GM10248 (cell line): Measurements from ENCODE around the gene HTR3B.

ENCODE experiments used
- CTCF ChIA-PET: fragments of 300-600 bp; sonication (Branson Sonifier 250); formaldehyde crosslinking; extraction: SDS; loops from one replicate; lab custom pipeline; 2021; ENCODE audit warnings: antibody characterized with exemption; lab: Yijun Ruan, JAX
- POLR2A ChIA-PET: fragments of 350-650 bp; sonication (Branson Sonifier 250); formaldehyde crosslinking; extraction: SDS; loops from one replicate; lab custom pipeline; 2020; ENCODE audit warnings: antibody characterized with exemption; lab: Yijun Ruan, JAX
- DNase-seq: peaks from one replicate; pipeline ENCODE4 v3.0.0; 2012; ENCODE audit errors: extremely low spot score
- TF ChIP-seq, protein P1 (sequence below): IDR thresholded peaks from 2 replicates; pipeline ENCODE4 v1.5.1; 2012; ENCODE audit warnings: mild to moderate bottlenecking, low read depth; ENCODE audit errors: extremely low read depth, missing control alignments, control extremely low read depth

HTR3B gene

DNA sequence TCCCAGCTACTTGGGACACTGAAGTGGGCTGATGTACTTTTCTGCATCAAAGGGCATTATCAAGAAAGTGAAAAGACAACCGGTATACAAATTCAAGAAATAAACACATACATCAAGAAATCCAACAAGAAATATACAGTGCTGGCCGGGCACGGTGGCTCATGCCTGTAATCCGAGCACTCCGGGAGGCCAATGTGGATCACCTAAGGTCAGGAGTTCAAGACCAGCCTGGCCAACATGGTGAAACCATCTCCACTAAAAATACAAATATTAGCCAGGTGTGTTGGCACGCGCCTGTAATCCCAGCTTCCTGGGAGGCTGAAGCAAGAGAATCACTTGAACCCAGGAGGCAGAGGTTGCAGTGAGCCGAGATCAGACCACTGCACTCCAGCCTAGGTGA is 38.7 kb upstream of the HTR3B start:
- POLR2A ChIA-PET: no interaction called here
- no peak for DNase-seq
- TF ChIP-seq, protein P1, sequence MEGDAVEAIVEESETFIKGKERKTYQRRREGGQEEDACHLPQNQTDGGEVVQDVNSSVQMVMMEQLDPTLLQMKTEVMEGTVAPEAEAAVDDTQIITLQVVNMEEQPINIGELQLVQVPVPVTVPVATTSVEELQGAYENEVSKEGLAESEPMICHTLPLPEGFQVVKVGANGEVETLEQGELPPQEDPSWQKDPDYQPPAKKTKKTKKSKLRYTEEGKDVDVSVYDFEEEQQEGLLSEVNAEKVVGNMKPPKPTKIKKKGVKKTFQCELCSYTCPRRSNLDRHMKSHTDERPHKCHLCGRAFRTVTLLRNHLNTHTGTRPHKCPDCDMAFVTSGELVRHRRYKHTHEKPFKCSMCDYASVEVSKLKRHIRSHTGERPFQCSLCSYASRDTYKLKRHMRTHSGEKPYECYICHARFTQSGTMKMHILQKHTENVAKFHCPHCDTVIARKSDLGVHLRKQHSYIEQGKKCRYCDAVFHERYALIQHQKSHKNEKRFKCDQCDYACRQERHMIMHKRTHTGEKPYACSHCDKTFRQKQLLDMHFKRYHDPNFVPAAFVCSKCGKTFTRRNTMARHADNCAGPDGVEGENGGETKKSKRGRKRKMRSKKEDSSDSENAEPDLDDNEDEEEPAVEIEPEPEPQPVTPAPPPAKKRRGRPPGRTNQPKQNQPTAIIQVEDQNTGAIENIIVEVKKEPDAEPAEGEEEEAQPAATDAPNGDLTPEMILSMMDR: no peak
- CTCF ChIA-PET: no interaction called here

DNA sequence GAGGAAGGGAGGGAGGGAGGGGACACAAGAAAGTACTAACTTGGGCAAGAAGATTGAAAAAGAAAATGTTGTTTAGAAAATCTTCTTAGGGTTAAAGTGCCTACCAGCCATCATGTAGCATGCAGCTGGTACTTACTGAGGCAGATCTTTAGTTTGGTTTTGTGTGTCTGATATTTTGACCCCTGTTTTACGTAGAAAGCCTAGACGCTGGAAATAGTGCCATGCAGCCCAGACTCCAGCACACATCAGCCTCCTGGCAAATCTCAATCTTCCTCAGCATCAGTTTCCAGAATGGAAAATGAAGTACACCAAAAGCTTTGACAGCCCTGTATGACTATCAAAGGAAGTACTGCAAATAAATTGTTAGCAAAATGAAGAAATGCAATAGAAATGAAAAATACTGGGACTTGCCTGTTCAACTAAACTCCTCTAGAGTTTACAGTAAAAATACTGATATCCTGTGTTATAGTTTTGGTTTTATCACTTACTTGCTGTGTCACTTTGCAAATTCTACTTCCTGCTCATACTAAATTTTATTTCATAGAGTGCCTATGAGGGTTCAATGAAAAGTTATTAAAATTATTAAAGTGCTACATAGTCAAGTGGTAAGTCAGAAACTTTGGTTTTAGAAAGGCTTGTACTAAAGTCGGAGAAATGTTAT is 36.6 kb upstream of the HTR3B start:
- TF ChIP-seq, protein P1: no peak
- ChIA-PET CTCF (interaction anchor here (1.4 kb wide), 1 partner anchor 11 kb away, joined by 4 read pairs; no protein-coding TSS in a partner anchor), POLR2A (no interaction called here)
- DNase-seq: no peak

DNA sequence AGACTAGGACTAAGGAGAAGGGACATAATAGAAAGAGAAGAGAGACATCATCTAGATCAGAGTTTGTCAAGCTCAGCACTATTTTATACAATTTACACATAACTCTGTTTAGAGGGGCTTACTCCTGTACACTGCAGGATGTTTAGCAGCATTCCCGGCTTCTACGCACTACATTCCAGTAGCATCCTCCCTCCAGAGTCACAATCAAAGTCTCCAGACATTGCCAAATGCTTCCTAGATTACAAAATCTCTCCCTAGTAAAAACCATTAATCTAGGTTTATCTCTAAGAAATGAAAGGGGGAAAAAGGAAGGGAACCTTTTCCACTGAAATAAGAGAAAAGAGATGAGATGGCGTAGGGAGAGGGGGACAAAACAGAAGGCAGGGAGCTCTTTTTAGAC is 33.3 kb upstream of the HTR3B start:
- TF ChIP-seq, protein P1: no peak
- DNase-seq: no peak
- CTCF ChIA-PET: interaction anchor here (1.2 to 1.9 kb wide), 5 partner anchors 8 to 34 kb away, joined by 3 to 6 read pairs (median 3); no protein-coding TSS in a partner anchor
- POLR2A ChIA-PET: no interaction called here

DNA sequence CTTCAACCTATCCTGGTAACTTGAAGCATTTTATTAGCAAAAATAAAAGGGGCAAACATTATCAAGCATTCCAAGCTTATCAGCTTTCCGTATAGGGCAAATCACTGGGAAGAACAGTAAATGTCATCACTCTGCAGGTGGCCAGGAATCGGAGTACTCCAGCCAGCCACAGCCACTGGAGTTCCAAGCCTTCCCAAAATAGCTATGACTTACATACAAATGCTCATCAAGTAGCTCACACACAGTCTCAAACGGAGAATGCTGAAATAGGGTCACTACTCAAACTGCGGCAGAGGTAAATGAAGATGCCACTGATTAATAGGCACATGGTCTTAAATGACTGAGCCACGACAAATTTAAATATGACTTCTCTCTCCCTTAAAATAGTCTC is 31.4 kb upstream of the HTR3B start:
- POLR2A ChIA-PET: no interaction called here
- TF ChIP-seq, protein P1: no peak
- CTCF ChIA-PET: interaction anchor here (1.0 to 1.6 kb wide), 3 partner anchors 14 to 66 kb away, joined by 3 to 4 read pairs (median 3); no protein-coding TSS in a partner anchor
- no peak for DNase-seq

DNA sequence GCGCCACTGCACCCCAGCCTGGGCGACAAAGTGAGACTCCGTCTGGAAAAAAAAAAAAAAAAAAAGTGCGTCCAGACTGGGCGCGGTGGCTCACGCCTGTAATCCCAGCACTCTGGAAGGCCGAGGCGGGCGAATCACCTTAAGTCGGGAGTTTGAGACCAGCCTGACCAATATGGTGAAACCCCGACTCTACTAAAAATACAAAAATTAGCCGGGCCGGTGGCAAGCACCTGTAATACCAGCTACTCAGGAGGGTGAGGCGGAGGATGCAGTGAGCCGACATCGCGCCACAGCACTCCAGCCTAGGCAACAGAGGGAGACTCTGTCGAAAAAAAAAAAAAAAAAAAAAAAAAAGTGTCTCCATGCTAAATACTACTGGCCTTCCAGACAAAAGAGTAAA is 30.5 kb upstream of the HTR3B start:
- TF ChIP-seq, protein P1: no peak
- ChIA-PET POLR2A (no interaction called here), CTCF (interaction anchor here (1.4 to 1.6 kb wide), 3 partner anchors 15 to 25 kb away, joined by 3 read pairs; no protein-coding TSS in a partner anchor)
- DNase-seq: no peak

DNA sequence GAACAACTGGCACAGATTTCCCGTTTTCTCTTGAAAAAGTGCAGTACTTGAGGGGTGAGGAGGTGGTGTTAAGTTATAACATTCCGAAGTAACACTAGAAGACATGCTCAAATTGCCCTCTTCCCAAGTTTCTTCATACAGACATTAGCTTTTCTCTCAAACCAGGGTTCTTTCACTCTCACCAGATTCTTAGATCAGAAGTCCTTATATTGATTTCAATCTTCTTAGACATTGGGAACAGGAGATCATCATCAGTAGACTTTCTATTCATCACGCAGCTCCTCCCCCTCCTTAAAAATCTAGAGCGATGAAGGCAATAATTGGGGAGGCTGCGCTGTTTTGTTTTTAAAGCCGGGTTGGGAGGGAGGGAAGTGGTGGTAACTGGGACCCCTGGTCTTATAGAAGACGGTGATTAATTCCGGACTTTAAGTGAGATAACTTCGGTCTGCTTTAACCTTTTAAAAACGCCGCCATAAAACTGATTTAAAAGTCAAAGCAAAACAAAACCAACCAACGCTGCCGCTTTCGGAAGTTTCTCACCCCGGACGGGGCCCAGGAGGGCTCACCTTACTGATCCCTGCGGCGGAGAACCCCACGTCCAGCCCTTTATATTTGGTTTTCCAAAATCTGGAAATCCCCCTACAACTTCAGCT is 29.9 kb upstream of the HTR3B start:
- ChIA-PET POLR2A (no interaction called here), CTCF (interaction anchor here (1.4 to 1.6 kb wide), 2 partner anchors 15 to 22 kb away, joined by 3 read pairs; no protein-coding TSS in a partner anchor)
- TF ChIP-seq, protein P1: no peak
- no peak for DNase-seq
